Hindlimb muscle (tissue), 1 donor: Measurements from ENCODE around the gene SF1. TPM values are rescaled to one million over a fixed set of nuclear protein-coding genes. Genes with fewer than 3 reads are reported as not detected.
A peak's percentile ranks its signal among the peaks of the same experiment; 100 is the strongest.

ENCODE experiments used
- DNase-seq: peaks from one replicate; pipeline ENCODE4 v3.0.0-alpha.2; 2013
- polyA plus RNA-seq: library from polyadenylated mRNA; unstranded; fragments of 120-200 nt; gene quantifications from one replicate; pipeline ENCODE4 v1.2.1, GENCODE V29; 2013; ENCODE audit not compliant: insufficient read length

Gene SF1
- polyA plus RNA-seq, 1 donor = 248 TPM

DNA sequence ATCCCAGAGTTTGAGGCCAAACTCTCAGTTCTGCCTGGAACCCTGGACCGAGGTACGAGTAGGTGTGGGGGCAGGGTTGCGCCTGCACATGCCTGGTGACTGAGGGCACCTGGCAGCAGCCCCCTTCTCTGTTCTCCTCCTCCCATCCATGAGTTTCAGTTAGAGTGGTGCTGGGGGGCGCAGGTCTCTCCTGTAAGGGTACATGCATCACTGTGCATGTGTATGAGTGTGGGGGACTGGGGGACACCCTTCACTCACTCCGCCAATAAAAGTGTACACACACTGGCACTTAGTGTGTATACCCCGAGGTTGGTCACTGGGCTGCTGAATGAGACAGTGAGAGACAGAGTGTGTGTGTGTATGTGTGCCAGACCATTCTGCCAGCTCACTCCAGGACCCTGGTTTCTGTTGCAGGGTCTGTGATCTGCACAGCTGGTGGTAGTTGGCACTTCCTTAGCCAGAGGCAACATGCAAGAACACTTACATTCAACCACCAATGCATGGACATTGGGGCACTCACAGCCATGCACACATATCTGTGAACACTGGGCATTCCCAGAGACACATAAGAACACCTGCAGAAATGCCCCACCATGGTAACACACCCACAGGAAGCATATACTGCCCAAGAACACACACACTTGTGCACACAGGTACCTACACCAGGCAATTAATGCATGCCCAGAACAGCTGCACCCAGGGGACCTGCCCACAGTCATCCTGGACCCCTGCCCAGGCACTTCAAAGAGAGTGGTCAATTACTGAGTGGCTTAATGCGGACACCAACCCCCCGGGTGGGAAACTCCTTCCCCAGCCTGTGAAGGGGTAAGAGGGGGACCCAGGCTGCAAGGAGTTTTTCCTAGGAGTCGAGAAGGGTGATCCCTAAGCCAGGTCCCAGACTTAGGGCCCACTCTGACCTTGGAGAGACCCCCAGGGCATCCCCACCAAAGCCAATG, 54.2 kb downstream of the SF1 start:
- DNase-seq = no peak

DNA sequence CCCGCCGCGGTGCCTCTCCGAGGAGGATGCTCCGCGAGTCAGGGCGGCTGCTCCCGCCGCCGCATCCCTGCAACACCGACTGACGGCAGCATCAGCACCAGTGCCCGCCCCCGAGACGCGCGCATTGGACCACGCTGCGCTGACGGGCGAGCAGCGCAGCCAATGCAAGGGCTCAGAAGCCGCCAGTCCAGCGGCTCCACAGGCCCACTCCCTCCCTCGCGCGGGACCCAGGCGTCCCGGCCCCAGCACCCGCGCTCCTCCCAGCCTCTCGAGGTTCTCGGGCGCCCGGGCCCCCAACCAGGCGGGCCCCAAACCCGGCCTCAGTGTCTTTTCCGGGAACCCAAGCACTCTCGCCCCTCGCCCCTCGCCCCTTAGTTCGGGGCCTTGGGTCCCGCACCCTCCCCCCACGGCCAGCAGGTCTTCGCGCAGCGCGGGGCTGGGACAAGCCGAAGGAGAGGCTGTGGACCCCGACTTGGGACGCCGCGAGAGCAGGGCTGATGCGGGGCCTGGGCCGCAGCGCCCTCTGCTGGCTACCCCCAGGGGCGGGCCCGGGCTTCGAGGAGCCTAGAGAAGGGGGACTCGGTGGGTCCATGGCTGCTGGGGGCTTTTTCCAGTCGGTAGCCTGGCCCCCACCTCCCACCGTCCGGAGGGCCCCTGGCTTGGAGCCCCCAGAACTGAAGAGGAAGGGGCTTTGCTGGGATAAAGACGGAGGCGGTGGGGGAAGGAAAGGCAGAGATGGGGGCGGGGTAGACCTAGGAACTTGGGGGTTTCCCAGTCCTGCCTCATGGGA, 55.0 kb downstream of the SF1 start, which contains the start of gene NRXN2:
Gene NRXN2, minus strand, starts transcription at position 81 of the 790 bp plus-strand sequence. CDS start 9,498 bp downstream, outside the sequence.
- DNase-seq = peak; percentile 87

DNA sequence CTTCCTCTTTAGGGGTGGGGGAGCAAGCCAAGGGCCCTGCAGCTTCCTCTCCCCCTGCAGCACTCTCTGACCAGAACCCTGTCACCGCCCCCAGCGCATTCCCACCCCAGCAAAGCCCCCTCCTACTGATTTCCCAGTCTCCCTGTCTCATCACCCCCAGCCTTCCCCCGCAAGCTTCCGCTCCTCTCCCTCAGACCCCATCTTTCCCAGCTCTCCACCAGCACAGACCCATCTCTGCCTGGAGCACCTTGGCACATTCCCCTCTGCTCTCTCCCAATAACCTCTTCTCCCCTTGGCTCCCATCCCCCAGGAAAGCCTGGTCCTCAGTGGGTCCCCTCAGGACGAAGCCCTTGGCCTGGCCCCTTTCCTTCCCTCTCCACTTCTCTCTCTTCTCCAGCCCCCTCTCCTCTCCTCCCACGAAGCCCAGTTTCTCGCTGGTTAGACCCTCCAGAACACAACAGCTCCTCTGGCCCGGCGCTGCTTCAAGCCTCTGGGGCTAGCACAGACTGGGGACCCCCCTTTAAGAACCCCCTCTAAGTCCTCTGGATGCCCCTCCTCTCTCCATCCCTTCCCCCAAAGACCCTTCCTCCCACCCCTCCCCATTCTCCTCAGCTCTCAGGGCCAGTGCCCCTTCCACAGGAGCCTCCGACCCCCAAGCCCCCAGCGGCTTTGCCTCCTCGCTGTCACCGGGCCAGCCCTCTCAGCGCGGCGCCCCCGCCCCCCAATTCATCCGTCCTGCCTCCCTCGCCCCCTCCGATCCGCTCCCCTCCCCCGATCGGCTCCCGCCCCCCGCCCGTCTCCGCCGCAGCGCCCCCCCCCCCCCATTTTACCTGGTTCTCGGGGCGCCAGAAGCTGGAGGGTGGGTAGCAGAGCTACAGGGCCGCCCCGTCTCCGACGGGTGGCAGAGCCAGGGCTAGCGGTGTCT, 55.9 kb downstream of the SF1 start:
- no peak for DNase-seq

DNA sequence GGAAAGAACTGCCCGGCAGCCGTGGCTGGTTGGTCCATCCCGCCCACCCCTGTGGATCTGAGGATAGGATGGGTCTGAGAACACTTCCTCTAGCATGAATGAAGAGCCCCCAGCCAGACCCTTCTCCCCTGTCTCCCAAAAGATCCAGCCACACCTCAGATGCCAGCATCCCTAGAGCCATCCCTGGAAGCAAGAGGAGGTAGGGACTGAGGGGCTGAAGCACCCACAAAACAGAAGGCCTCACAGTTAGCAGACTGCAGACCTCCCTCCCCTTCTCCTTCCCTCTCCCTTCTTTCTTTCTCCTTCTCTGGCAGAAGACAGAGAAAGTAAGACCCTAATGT, 57.0 kb downstream of the SF1 start:
- no peak for DNase-seq

DNA sequence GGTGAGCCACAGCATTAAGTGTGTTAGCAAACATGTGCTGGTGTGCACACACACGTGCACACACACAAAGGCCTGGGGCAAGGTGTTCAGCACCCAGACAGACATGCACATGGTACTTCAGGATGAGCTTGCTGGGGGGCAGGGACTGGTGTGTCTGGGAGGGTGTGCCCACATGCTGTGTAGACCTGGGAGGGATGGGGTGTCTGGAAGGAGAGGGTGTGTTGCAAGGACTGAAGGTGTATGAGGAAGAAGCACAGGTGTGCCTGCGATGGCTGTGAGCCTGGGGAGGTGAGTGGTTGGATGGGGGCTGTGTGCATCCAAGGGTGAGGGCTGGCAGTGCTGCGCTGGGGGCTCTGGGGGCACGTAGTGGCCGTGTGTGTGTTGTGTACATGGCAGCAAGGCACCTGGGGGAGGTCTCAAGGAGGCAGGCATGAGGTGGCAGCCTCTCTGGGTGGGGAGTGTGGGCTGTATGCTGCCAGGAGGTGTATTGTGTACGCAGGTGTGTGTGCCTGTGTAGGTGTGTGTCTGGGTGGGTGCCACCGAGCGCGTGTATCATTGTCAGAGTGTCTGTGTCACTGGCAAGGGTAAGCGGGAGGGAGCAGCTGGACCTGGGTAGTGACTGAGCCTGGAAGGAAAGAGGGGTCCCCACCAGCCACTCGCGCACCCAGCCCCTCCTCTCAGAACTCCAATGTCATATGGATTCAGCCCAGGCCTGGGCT, 57.5 kb downstream of the SF1 start:
- no peak for DNase-seq

DNA sequence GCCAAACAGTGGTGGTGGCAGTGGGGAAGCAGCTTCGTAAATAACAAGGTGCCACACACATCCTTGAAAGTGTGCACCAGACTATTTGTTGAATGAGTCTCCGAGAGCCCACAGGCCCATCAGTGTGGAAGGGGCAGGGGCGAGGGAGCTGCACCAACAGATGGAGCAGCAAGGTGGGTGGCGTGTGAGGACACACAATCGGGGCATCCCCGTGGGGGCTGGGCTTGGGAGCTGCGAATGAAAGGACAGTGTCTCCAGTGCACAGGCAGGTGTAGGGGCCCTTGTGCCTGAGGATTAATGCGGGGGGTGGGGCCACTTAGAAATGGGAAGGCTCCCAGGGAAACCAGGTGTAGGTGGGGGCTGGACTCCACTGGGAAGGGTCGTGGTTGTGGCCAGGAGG, 58.2 kb downstream of the SF1 start:
- no peak for DNase-seq

DNA sequence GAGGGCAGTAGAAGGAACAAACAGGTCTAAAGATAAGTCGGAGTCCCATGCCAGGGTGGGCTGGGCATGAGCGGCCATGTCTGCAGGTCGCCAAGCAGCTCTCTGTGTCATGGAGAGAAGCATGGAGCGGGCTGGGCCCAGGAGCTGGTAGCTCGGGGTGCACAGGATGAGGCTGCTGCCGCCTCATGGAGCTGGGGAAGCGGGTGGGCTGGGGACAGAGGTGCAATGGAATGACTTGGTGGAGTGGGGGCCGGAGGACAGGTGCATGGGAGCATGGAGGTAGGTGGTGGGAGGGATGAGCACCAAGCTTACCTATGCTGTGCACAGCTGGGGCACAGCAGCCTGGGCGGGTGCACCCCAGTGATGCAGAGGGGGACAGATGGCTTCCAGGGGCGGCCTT, 58.9 kb downstream of the SF1 start:
- DNase-seq = no peak

DNA sequence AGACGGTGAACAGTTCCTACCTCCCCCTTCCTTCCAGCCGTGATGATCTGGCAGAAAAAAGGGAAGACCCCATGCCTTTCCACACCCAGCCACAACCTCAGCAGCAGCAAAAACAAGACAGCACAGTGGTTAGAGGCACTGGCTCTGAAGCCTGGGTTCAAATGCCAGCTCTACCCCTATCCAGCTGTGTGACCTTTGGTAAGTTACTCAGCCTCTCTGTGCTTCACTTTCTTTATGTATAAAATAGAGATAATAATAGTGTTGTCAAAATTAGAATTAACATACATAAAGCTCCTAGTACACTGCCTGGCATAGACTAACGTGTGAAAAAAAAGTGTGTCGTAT, 59.6 kb downstream of the SF1 start:
- DNase-seq = no peak

DNA sequence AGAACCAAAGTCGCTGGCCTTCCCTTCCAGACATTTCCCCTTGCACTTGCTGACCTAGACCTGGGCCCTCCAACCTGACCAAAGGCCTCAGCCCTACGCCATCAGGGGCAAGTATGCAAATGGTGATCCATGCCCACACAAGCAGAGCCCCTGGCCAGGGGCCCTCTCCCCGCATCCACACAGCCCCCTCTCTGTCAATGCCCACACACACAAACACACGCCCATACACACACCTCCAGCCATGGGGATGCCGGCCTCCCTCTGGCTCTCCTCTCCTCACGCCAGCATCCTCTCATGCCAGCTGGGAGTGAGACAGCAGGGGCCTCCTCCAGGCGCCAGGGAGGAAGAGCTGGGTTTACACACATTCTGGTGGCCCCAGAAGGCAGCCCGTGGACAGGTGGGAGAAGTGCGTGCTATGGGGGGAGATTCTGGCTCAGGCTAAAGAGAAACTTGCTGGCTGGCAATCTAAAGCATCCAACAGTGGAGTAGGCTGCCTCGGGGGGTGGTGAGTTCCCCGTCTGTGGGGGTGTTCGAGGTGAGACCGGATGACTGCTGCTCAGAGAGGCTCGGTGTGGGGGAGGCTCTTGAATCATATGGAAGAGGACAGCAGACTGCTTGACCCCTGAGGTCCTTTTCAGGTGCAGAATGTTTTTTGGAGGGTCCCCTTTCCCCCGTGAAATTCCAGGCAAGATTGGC, 60.1 kb downstream of the SF1 start:
- no peak for DNase-seq

DNA sequence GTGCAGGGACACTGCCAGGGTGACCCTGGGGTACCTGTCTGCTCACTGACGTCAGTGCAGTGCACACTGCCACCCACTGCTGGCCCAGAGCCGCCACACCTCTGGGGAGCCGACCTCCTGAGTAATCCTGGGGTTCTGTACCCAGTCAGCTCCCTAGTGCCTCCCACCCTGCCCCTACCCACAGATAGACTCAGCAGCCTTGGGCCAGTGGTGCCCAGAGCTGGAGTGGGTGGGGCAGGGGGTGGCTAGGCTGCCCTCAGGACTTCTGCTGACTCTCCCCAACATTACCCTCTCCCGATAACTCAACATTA, 61.1 kb downstream of the SF1 start:
- DNase-seq = no peak

DNA sequence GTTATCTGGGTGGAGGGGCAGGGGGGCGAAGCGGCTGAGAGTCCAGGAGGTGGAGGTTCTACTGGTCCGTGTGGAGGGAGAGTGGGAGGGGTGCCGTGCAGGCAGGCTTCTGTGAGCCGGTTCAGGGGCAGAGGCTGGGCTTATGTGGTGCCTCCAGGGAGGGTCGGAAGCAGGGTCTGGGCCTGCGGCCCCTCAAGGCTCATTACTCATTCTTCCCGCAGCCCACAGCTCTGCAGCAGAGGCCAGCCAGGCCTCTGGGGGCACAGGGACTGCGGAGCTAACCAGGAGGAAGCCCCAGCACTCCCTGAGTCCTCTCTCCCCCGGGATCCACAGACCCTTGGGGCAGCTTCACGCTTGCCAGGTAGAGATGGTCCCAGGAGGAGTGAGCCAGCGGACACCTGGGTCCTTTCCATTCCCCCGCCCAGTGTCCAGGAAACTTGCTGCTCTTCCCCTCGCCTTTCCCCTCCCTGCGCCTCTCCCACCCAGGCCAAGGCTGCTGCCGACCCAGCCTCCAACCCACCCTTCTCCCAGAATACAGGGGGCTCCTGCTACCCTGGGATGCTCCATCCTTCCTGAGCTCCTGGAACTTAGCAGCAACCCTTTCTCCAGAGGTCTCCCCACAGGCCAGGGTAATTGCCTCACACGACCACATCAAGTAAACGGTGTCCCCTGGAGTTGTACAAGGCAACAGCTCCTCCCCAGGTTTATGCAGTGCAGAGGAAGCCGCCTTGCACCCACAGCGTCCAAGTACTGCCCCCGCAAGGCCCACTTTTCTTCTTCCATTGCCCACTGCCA, 61.7 kb downstream of the SF1 start:
- no peak for DNase-seq

DNA sequence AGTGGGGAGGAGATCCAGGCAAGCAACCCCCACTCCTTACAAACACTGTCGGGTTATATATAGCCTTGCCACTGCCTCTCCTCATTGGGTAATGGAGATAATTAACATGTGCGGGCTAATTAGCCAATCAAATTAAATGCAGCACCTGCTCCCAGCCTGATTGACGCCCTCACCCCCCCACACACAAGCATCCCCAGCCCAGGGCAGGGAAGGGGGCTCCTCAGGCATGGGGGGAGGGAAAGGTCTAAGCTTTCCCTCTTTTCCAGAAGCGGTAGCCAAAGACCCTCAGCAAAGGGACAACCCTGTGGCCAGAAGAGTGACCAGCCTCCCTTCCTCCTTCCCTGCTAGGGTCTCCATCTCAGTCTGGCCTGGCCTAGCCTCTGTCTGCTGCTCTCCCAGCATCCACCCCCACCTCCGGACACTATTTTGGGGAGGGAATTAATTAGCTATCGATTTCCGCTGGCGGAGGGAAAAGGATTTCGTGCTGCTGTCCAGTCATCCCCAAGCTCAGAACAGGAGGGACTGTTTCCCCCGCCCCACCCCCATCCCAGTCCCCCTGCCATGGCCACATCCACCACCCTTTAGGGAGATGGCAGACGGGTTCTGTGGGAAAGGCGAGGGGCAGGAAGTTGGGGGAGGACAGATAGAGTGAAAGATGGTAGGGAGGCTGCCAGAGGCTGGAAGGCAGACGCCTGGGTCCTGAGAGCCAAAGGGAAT, 62.4 kb downstream of the SF1 start:
- DNase-seq = no peak

DNA sequence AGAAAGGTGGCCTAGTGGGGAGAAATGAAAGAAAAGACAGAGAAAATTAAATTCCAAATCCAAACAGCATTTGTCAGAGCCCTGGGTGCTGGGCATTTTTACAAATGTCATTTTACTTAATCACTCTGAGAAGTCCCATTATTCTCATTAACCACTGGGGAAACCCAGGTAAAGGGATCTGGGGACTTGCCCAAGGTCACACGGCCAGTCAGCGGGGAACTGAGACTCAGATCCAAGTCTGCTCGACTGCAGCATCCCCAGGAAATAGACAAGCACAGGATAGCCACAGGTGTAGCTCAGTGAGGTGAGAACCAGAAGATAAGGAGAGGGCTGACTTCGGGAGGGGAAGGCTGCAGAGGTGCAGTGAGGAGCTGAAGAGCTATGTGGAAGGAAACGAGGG, 63.2 kb downstream of the SF1 start:
- DNase-seq = no peak

DNA sequence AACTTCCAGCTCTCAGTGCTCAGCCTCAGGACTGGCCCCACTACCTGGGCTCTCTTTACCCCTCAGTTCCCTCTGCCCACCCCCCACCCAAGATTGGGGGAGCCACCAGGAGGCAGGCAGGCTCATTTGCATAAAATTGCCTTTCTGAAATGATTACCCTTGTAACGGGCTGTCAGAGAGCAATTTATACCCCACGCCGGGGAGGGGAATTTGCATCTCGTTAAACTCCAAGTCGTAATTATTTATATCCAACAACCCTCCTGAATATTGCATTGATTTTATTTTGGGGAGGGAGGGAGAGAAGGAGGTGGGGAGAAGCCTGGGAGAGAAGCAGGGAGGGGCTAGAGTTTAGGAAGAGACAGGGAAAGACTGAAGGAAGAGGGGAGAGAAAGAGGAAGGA, 63.7 kb downstream of the SF1 start:
- no peak for DNase-seq

Other genes starting within 250 kb of the SF1 start
- not detected for gene SLC22A11, start 222.6 kb downstream of the SF1 start, polyA plus RNA-seq
- gene SLC22A12, start 187.3 kb downstream of the SF1 start, polyA plus RNA-seq = not detected
- 32.6 TPM for gene NRXN2, start 55.3 kb downstream of the SF1 start, polyA plus RNA-seq
- 43.6 TPM for gene RASGRP2, start 34.4 kb downstream of the SF1 start, polyA plus RNA-seq
- gene PYGM, start 18.6 kb downstream of the SF1 start, polyA plus RNA-seq = 300 TPM
- gene MAP4K2, start 24.7 kb upstream of the SF1 start, polyA plus RNA-seq = 8.6 TPM
- 22.3 TPM for gene MEN1, start 32.0 kb upstream of the SF1 start, polyA plus RNA-seq
- gene CDC42BPG, start 66.1 kb upstream of the SF1 start, polyA plus RNA-seq = 1.0 TPM
- gene EHD1, start 100.1 kb upstream of the SF1 start, polyA plus RNA-seq = 133 TPM
- gene ATG2A, start 138.7 kb upstream of the SF1 start, polyA plus RNA-seq = 15.3 TPM
- 11.5 TPM for gene PPP2R5B, start 146.1 kb upstream of the SF1 start, polyA plus RNA-seq
- gene GPHA2, start 157.4 kb upstream of the SF1 start, polyA plus RNA-seq = not detected
- not detected for gene MAJIN, start 193.6 kb upstream of the SF1 start, polyA plus RNA-seq
- 0.94 TPM for gene BATF2, start 218.4 kb upstream of the SF1 start, polyA plus RNA-seq
- 135 TPM for gene ARL2, start 235.6 kb upstream of the SF1 start, polyA plus RNA-seq
- 25.7 TPM for gene SNX15, start 248.9 kb upstream of the SF1 start, polyA plus RNA-seq